ENCODE measurements around the gene RIC1. TPM values are rescaled to one million over a fixed set of nuclear protein-coding genes. Genes with fewer than 3 reads are reported as not detected.
A peak's percentile ranks its signal among the peaks of the same experiment; 100 is the strongest.

The RIC1 gene
- total and polyA plus RNA-seq, 2 donors (not counting 1 experiment from before 2014, with no cell fraction given): 38.9 to 43.1 TPM

- Histone ChIP-seq H3K4me1 (ENCODE audit: control insufficient read depth, extremely low read depth, insufficient read depth, low read length) (peaks cover 5% of the 10 kb centered on the region), H3K9ac (ENCODE audit: insufficient read depth, low read length) (no peak overlapping the region), H2AFZ (ENCODE audit: low read length) (no peak overlapping the region), H3K36me3 (ENCODE audit: control insufficient read depth, insufficient read depth, low read length) (no peaks in the 10 kb centered on the region), H3K4me2 (ENCODE audit: extremely low read depth, insufficient read depth, low read length) (peak overlapping the region; percentile 83), H3K27me3 (ENCODE audit: control insufficient read depth, insufficient read depth, low read length) (no peaks in the 10 kb centered on the region), H4K20me1 (ENCODE audit: control insufficient read depth, extremely low read depth, insufficient read depth, low read length) (no peaks in the 10 kb centered on the region), H3K27ac (ENCODE audit: insufficient read depth, low read length) (no peak overlapping the region), H3K9me3 (ENCODE audit: control insufficient read depth, insufficient read depth, low read depth, low read length) (no peaks in the 10 kb centered on the region), H3K79me2 (ENCODE audit: control insufficient read depth, insufficient read depth, low read length) (peaks cover 70% of the 10 kb centered on the region), H3K4me3 (replicated peaks in 1 of 4; ENCODE audit: control extremely low read depth in 1 of 4, insufficient read depth in 1 of 4, low read depth in 3 of 4, low read length in 4 of 4) (peak overlapping the region; percentile 35 to 95 (median 80))
- TF ChIP-seq EZH2 (IDR thresholded peaks at IDR 0.05; ENCODE audit: low read length, missing control alignments) (no peak), CTCF (conservative IDR thresholded peaks at IDR 0.05 in 1 of 2, IDR thresholded peaks at IDR 0.05 in 1 of 2; ENCODE audit: low read depth in 1 of 2, low read length in 2 of 2) (no peak)
- DNase-seq (ENCODE audit: low read depth in 2 of 2): peak in 1 of 2 donors; percentile 65
These were observed 2.1 kb downstream of the RIC1 start for GRCh38 chr9:5631026-5631425.

GRCh38 chr9:5632540-5632939 is 3.6 kb downstream of the RIC1 start:
- H2AFZ ChIP-seq (ENCODE audit: low read length): no peak overlapping the region
- H3K4me1 ChIP-seq (ENCODE audit: control insufficient read depth, extremely low read depth, insufficient read depth, low read length): no peaks in the 10 kb centered on the region
- H3K4me2 ChIP-seq (ENCODE audit: extremely low read depth, insufficient read depth, low read length): no peak overlapping the region
- TF ChIP-seq CTCF (conservative IDR thresholded peaks at IDR 0.05 in 1 of 2, IDR thresholded peaks at IDR 0.05 in 1 of 2; ENCODE audit: low read depth in 1 of 2, low read length in 2 of 2) (no peak), EZH2 (IDR thresholded peaks at IDR 0.05; ENCODE audit: low read length, missing control alignments) (no peak)
- H3K79me2 ChIP-seq (ENCODE audit: control insufficient read depth, insufficient read depth, low read length): peaks cover 81% of the 10 kb centered on the region
- no peak overlapping the region for H3K9ac ChIP-seq (ENCODE audit: insufficient read depth, low read length)
- H3K27ac ChIP-seq (ENCODE audit: insufficient read depth, low read length): no peak overlapping the region
- no peaks in the 10 kb centered on the region for H4K20me1 ChIP-seq (ENCODE audit: control insufficient read depth, extremely low read depth, insufficient read depth, low read length)
- no peaks in the 10 kb centered on the region for H3K36me3 ChIP-seq (ENCODE audit: control insufficient read depth, insufficient read depth, low read length)
- no peak for DNase-seq (ENCODE audit: low read depth in 2 of 2)
- no peaks in the 10 kb centered on the region for H3K27me3 ChIP-seq (ENCODE audit: control insufficient read depth, insufficient read depth, low read length)
- H3K9me3 ChIP-seq (ENCODE audit: control insufficient read depth, insufficient read depth, low read depth, low read length): no peaks in the 10 kb centered on the region
- H3K4me3 ChIP-seq (replicated peaks in 1 of 4; ENCODE audit: control extremely low read depth in 1 of 4, insufficient read depth in 1 of 4, low read depth in 3 of 4, low read length in 4 of 4): no peak overlapping the region

GRCh38 chr9:5633243-5633642 is 4.3 kb downstream of the RIC1 start:
- Histone ChIP-seq H3K27ac (ENCODE audit: insufficient read depth, low read length) (no peak overlapping the region), H3K9me3 (ENCODE audit: control insufficient read depth, insufficient read depth, low read depth, low read length) (no peaks in the 10 kb centered on the region), H3K9ac (ENCODE audit: insufficient read depth, low read length) (no peak overlapping the region), H3K4me3 (replicated peaks in 1 of 4; ENCODE audit: control extremely low read depth in 1 of 4, insufficient read depth in 1 of 4, low read depth in 3 of 4, low read length in 4 of 4) (no peak overlapping the region), H3K36me3 (ENCODE audit: control insufficient read depth, insufficient read depth, low read length) (no peaks in the 10 kb centered on the region), H3K4me1 (ENCODE audit: control insufficient read depth, extremely low read depth, insufficient read depth, low read length) (no peaks in the 10 kb centered on the region), H4K20me1 (ENCODE audit: control insufficient read depth, extremely low read depth, insufficient read depth, low read length) (no peaks in the 10 kb centered on the region), H3K27me3 (ENCODE audit: control insufficient read depth, insufficient read depth, low read length) (no peaks in the 10 kb centered on the region), H3K4me2 (ENCODE audit: extremely low read depth, insufficient read depth, low read length) (peak overlapping the region; percentile 9), H2AFZ (ENCODE audit: low read length) (no peak overlapping the region), H3K79me2 (ENCODE audit: control insufficient read depth, insufficient read depth, low read length) (peaks cover 87% of the 10 kb centered on the region)
- no peak for TF ChIP-seq EZH2 (IDR thresholded peaks at IDR 0.05; ENCODE audit: low read length, missing control alignments)
- no peak for TF ChIP-seq CTCF (conservative IDR thresholded peaks at IDR 0.05 in 1 of 2, IDR thresholded peaks at IDR 0.05 in 1 of 2; ENCODE audit: low read depth in 1 of 2, low read length in 2 of 2)
- peak in 1 of 2 donors; percentile 74 for DNase-seq (ENCODE audit: low read depth in 2 of 2)
